Peyer's patch (tissue), 4 donors: ENCODE results near the gene OSBPL6. TPM values are rescaled to one million over a fixed set of nuclear protein-coding genes. Genes with fewer than 3 reads are reported as not detected.

ENCODE experiments used
- DNase-seq, 3 donors: peaks; one replicate each; pipeline ENCODE4 v3.0.0-alpha.2; 2017 to 2019
- H3K27ac ChIP-seq, 4 donors: fragments of 200-600 bp; sonication (generic); one replicate each; pipeline ENCODE4 v1.5.1; 2016 to 2019
- H3K27me3 ChIP-seq, 2 donors: fragments of 200-600 bp; sonication (generic); one replicate each; pipeline ENCODE4 v1.5.1; 2019
- H3K36me3 ChIP-seq, 3 donors: fragments of 200-600 bp; sonication (generic); one replicate each; pipeline ENCODE4 v1.5.1; 2016 to 2019
- H3K4me1 ChIP-seq, 4 donors: fragments of 200-600 bp; sonication (generic); one replicate each; pipeline ENCODE4 v1.5.1; 2016 to 2019
- H3K4me3 ChIP-seq, 4 donors: fragments of 200-600 bp; sonication (generic); 1 replicate in 3 of 4; 2 replicates in 1 of 4; pipeline ENCODE4 v1.5.1; 2016 to 2019; ENCODE audit warnings: mild to moderate bottlenecking in 1 of 4
- H3K9me3 ChIP-seq, 4 donors: fragments of 200-600 bp; sonication (generic); one replicate each; pipeline ENCODE4 v1.5.1; 2016 to 2019; ENCODE audit warnings: mild to moderate bottlenecking in 1 of 4
- CTCF ChIP-seq, 6 experiments: fragments of 450-650 bp in 4 of 6; fragments of 200-600 bp in 2 of 6; sonication (generic) in 1 of 6; IDR thresholded peaks; one replicate each; pipeline ENCODE4 v1.5.1; 2017 to 2019; ENCODE audit warnings: antibody characterized with exemption in 6 of 6, mild to moderate bottlenecking in 3 of 6, moderate library complexity in 1 of 6
- POLR2A ChIP-seq, 2 donors: fragments of 450-650 bp; IDR thresholded peaks; one replicate each; pipeline ENCODE4 v1.5.1; 2017; ENCODE audit warnings: antibody characterized with exemption in 2 of 2, mild to moderate bottlenecking in 2 of 2, moderate library complexity in 2 of 2
- total RNA-seq, 4 donors: library from RNA; depleted of rRNA; stranded (reverse); fragments of >200 nt; gene quantifications; one replicate each; pipeline ENCODE4 v1.1.0, GENCODE V29; 2016

Gene OSBPL6
- total RNA-seq, 4 donors from 2014 or later: 3.4 to 14.9 (median 4.9) TPM

- no peak for DNase-seq
- TF ChIP-seq POLR2A (IDR thresholded peaks at IDR 0.05): no peak
- TF ChIP-seq CTCF (IDR thresholded peaks at IDR 0.05): no peak
- Histone ChIP-seq H3K36me3 (no peaks in the 10 kb centered on the region), H3K9me3 (no peaks in the 10 kb centered on the region), H3K4me3 (no peak overlapping the region), H3K27me3 (no peaks in the 10 kb centered on the region), H3K4me1 (no peaks in the 10 kb centered on the region), H3K27ac (no peak overlapping the region)
Measured at GRCh38 chr2:178264211-178264610, 69.9 kb downstream of the OSBPL6 start.

- H3K4me3 ChIP-seq: no peak overlapping the region
- H3K36me3 ChIP-seq: no peaks in the 10 kb centered on the region
- no peak for DNase-seq
- TF ChIP-seq CTCF (IDR thresholded peaks at IDR 0.05): no peak
- no peak for TF ChIP-seq POLR2A (IDR thresholded peaks at IDR 0.05)
- no peaks in the 10 kb centered on the region for H3K27me3 ChIP-seq
- no peak overlapping the region for H3K27ac ChIP-seq
- no peaks in the 10 kb centered on the region for H3K4me1 ChIP-seq
- no peaks in the 10 kb centered on the region for H3K9me3 ChIP-seq
Measured at GRCh38 chr2:178265851-178266250, 71.5 kb downstream of the OSBPL6 start.

GRCh38 chr2:178266445-178266844 lies 72.1 kb downstream of the OSBPL6 start:
- H3K4me3 ChIP-seq: no peak overlapping the region
- DNase-seq: no peak
- no peak overlapping the region for H3K27ac ChIP-seq
- no peaks in the 10 kb centered on the region for H3K4me1 ChIP-seq
- TF ChIP-seq POLR2A (IDR thresholded peaks at IDR 0.05) (no peak), CTCF (IDR thresholded peaks at IDR 0.05) (no peak)
- H3K36me3 ChIP-seq: no peaks in the 10 kb centered on the region
- H3K9me3 ChIP-seq: no peaks in the 10 kb centered on the region
- no peaks in the 10 kb centered on the region for H3K27me3 ChIP-seq

GRCh38 chr2:178267660-178268059 lies 73.3 kb downstream of the OSBPL6 start:
- DNase-seq: no peak
- Histone ChIP-seq H3K4me3 (no peak overlapping the region), H3K27ac (no peak overlapping the region), H3K36me3 (no peaks in the 10 kb centered on the region), H3K27me3 (no peaks in the 10 kb centered on the region), H3K9me3 (no peaks in the 10 kb centered on the region), H3K4me1 (no peaks in the 10 kb centered on the region)
- TF ChIP-seq POLR2A (IDR thresholded peaks at IDR 0.05): no peak
- no peak for TF ChIP-seq CTCF (IDR thresholded peaks at IDR 0.05)

- Histone ChIP-seq H3K9me3 (no peaks in the 10 kb centered on the region), H3K27ac (no peak overlapping the region), H3K36me3 (no peaks in the 10 kb centered on the region), H3K4me3 (no peak overlapping the region), H3K4me1 (no peaks in the 10 kb centered on the region), H3K27me3 (no peaks in the 10 kb centered on the region)
- TF ChIP-seq CTCF (IDR thresholded peaks at IDR 0.05): no peak
- TF ChIP-seq POLR2A (IDR thresholded peaks at IDR 0.05): no peak
- no peak for DNase-seq
Measured at GRCh38 chr2:178268435-178268834, 74.1 kb downstream of the OSBPL6 start.
